Suprapubic skin (tissue), 4 donors: Measurements from ENCODE around the gene SLC16A1. TPM values are rescaled to one million over a fixed set of nuclear protein-coding genes. Genes with fewer than 3 reads are reported as not detected.
"Not testable (repeated sequence)": the region's sequence is repeated elsewhere in the genome, so short reads cannot be mapped to it uniquely, and the experiment has no call there.

Experiments
- DNase-seq, 2 donors: peaks; one replicate each; pipeline ENCODE4 v3.0.0-alpha.2; 2019; ENCODE audit warnings: low spot score in 2 of 2
- H3K27ac ChIP-seq: fragments of 200-600 bp; sonication (generic); one replicate; pipeline ENCODE4 v1.5.1; 2019
- H3K27me3 ChIP-seq: fragments of 200-600 bp; sonication (generic); one replicate; pipeline ENCODE4 v1.5.1; 2019
- H3K36me3 ChIP-seq: fragments of 200-600 bp; sonication (generic); one replicate; pipeline ENCODE4 v1.5.1; 2019
- H3K4me1 ChIP-seq: fragments of 200-600 bp; sonication (generic); one replicate; pipeline ENCODE4 v1.5.1; 2019
- H3K4me3 ChIP-seq: fragments of 200-600 bp; sonication (generic); one replicate; pipeline ENCODE4 v1.5.1; 2019; ENCODE audit warnings: mild to moderate bottlenecking
- H3K9me3 ChIP-seq: fragments of 200-600 bp; sonication (generic); one replicate; pipeline ENCODE4 v1.5.1; 2019
- EP300 ChIP-seq: sonication (generic); formaldehyde crosslinking; IDR thresholded peaks from one replicate; pipeline ENCODE4 v1.6.1; 2017; ENCODE audit warnings: antibody characterized with exemption
- POLR2A ChIP-seq, 2 donors: fragments of 450-650 bp; IDR thresholded peaks; one replicate each; pipeline ENCODE4 v1.6.1; 2017; ENCODE audit warnings: antibody characterized with exemption in 2 of 2, mild to moderate bottlenecking in 2 of 2, moderate library complexity in 2 of 2
- POLR2AphosphoS5 ChIP-seq, 3 donors: sonication (generic); formaldehyde crosslinking; IDR thresholded peaks; one replicate each; pipeline ENCODE4 v1.6.1; 2017; ENCODE audit warnings: antibody characterized with exemption in 3 of 3
- WGBS: methylation state at CpG from one replicate; pipeline ENCODE4 v1.1.5; 2018; 5-methylcytosine and 5-hydroxymethylcytosine counted together
- total RNA-seq, 4 donors: library from RNA; depleted of rRNA; stranded (reverse); fragments of >200 nt; gene quantifications; one replicate each; pipeline ENCODE4 v1.1.0, GENCODE V29; 2016
- TF ChIP-seq, protein P1 (sequence below), 2 donors: fragments of 200-600 bp in 1 of 2; fragments of 450-650 bp in 1 of 2; sonication (generic) in 1 of 2; IDR thresholded peaks; one replicate each; pipeline ENCODE4 v1.5.1; 2016 to 2019; ENCODE audit warnings: antibody characterized with exemption in 2 of 2, mild to moderate bottlenecking in 1 of 2, moderate library complexity in 1 of 2

The SLC16A1 gene
- total RNA-seq, 4 donors from 2014 or later = 17.0 to 37.2 (median 21.9) TPM

DNA sequence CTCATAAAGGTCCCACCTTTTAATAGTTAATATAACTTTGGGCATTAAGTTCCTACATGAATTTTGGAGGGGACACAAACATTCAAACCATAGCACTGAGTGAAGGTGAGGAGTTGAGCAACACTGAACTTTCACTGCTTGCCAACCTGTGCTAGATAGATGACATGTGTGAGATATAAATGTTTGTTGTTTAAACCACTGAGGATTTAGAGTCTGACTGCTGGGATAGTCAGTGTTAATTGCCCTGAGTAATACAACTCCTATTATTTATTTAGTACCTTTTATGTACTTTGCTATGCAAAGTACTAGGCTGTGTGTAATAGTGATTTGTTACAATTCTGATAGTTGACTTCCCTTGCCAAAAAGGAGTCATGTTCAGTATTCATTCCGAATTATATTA lies 32.4 kb upstream of the SLC16A1 start:
- no peak for DNase-seq
- no peaks in the 10 kb centered on the region for H3K4me1 ChIP-seq
- H3K36me3 ChIP-seq = no peaks in the 10 kb centered on the region
- H3K27ac ChIP-seq = no peak overlapping the region
- no peak for TF ChIP-seq EP300
- 60% methylated on average over 1 of the region's 1 CpG for WGBS
- no peak overlapping the region for H3K4me3 ChIP-seq
- no peaks in the 10 kb centered on the region for H3K27me3 ChIP-seq
- no peaks in the 10 kb centered on the region for H3K9me3 ChIP-seq

DNA sequence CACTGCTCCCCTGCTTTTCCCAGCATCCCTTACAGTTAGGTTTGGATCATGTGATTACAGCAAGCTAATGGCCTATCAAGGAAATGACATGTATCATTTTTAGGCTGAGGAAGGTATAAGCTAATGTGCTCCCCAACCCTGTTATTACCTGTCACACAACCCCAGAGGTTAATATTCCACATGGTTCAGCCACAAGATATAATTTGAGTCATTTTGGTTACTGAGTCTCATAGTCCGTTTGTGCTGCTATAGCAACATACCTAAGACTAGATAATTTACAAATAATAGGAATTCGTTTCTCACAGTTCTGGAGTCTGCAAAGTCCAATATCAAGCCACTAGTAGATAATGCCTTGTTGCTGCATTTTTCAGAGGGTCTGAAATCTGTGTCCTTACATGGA lies 29.1 kb upstream of the SLC16A1 start:
- Histone ChIP-seq H3K27me3 (no peaks in the 10 kb centered on the region), H3K4me3 (no peak overlapping the region), H3K4me1 (no peaks in the 10 kb centered on the region), H3K27ac (no peak overlapping the region), H3K9me3 (no peaks in the 10 kb centered on the region), H3K36me3 (no peaks in the 10 kb centered on the region)
- 89% methylated on average over 2 of the region's 2 CpGs for WGBS
- TF ChIP-seq, protein P1, sequence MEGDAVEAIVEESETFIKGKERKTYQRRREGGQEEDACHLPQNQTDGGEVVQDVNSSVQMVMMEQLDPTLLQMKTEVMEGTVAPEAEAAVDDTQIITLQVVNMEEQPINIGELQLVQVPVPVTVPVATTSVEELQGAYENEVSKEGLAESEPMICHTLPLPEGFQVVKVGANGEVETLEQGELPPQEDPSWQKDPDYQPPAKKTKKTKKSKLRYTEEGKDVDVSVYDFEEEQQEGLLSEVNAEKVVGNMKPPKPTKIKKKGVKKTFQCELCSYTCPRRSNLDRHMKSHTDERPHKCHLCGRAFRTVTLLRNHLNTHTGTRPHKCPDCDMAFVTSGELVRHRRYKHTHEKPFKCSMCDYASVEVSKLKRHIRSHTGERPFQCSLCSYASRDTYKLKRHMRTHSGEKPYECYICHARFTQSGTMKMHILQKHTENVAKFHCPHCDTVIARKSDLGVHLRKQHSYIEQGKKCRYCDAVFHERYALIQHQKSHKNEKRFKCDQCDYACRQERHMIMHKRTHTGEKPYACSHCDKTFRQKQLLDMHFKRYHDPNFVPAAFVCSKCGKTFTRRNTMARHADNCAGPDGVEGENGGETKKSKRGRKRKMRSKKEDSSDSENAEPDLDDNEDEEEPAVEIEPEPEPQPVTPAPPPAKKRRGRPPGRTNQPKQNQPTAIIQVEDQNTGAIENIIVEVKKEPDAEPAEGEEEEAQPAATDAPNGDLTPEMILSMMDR (IDR thresholded peaks at IDR 0.05) = no peak
- TF ChIP-seq POLR2AphosphoS5 (IDR thresholded peaks at IDR 0.05) (no peak), POLR2A (IDR thresholded peaks at IDR 0.05) (no peak)
- DNase-seq = no peak

DNA sequence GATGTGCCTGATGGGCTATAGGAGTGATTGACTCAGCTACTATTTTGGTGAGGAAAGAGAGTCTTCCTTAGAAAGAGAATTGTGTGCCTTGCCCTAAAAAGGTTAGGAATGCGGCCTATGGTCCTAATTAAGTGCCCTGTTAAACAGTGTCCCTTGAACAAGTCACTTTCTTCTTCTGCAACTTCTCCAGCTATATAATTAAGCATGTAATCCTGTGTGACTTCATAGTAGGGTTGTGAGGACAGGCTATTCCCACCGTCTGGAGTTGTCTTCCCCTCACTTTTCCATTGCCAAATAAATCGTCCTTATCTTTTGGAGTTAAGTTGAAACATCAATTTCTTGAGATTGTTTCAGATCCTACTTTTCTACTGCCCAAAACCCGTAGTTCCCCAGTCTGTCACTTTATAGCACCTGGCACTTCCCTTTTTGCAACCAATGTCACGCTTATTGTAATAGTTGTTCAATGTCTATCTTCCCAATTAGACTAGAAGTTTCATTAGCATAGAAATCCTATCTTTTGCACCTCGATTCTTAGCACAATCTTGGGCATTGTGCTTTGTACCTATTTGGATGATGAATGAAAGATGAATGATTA lies 27.6 kb upstream of the SLC16A1 start:
- Histone ChIP-seq H3K36me3 (no peaks in the 10 kb centered on the region), H3K9me3 (no peaks in the 10 kb centered on the region), H3K4me3 (no peak overlapping the region), H3K27ac (no peak overlapping the region), H3K27me3 (no peaks in the 10 kb centered on the region), H3K4me1 (no peaks in the 10 kb centered on the region)
- WGBS = 81% methylated on average over 6 of the region's 6 CpGs
- no peak for TF ChIP-seq EP300
- TF ChIP-seq POLR2A (IDR thresholded peaks at IDR 0.05) = no peak
- TF ChIP-seq, protein P1 (IDR thresholded peaks at IDR 0.05) = no peak
- TF ChIP-seq POLR2AphosphoS5 (IDR thresholded peaks at IDR 0.05) = no peak
- DNase-seq = no peak

DNA sequence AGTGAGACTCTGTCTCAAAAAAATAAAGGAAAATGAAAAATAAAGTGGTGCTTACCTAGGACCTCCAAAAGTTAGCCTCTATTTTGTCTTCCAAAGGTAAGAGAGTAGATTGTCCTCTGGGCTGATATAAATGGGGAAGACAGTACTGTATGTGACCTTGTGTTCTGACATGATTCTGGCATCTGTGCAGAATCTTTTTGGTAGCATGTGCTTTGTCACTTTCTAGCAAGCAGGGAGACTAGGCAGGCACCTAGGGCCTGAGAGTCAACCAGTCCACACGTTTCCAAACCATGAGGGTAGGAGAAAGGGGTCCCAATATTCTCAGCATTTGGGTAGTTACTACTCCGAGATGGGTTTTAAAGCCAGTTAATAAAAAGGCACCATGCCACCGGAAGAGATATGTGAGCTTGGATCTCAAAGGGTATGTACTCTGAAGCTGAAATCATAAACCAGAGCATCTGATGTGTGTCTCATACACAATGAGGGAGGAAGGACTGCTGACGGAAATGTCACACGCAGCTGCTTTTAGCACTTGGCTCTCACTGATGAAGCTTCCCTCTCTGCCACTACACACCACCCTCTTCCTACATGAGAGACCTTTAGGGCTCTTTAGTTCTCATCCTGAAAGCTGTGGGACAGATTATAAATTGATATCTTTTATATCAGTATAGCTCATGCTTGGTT lies 27.0 kb upstream of the SLC16A1 start:
- no peaks in the 10 kb centered on the region for H3K27me3 ChIP-seq
- 79% methylated on average over 5 of the region's 5 CpGs for WGBS
- H3K36me3 ChIP-seq = no peaks in the 10 kb centered on the region
- H3K4me1 ChIP-seq = no peaks in the 10 kb centered on the region
- TF ChIP-seq EP300 (no peak), POLR2AphosphoS5 (IDR thresholded peaks at IDR 0.05) (no peak), POLR2A (IDR thresholded peaks at IDR 0.05) (no peak)
- TF ChIP-seq, protein P1 (IDR thresholded peaks at IDR 0.05) = no peak
- no peak for DNase-seq
- no peaks in the 10 kb centered on the region for H3K9me3 ChIP-seq
- no peak overlapping the region for H3K4me3 ChIP-seq
- H3K27ac ChIP-seq = no peak overlapping the region

DNA sequence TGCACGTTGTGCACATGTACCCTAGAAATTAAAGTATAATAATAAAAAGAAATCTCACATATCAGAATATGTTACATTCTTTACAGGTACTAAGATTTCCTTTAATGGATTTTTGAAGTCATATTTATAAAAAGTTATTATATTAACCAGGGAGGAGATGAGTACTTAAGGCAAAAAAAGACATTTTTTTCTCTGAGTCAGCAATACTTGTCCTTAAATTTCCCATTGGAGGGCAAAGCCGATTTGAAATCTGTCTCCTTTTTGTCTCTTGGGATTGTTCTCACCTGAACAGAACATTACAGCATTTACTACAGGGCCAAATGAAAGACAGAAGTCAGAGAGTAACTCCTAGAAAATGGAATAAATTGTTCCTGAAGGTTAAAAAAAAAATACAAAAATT lies 26.3 kb upstream of the SLC16A1 start:
- 84% methylated on average over 2 of the region's 2 CpGs for WGBS
- Histone ChIP-seq H3K4me1 (no peaks in the 10 kb centered on the region), H3K9me3 (no peaks in the 10 kb centered on the region), H3K27me3 (no peaks in the 10 kb centered on the region), H3K27ac (no peak overlapping the region), H3K36me3 (no peaks in the 10 kb centered on the region), H3K4me3 (no peak overlapping the region)
- no peak for DNase-seq
- TF ChIP-seq POLR2AphosphoS5 (IDR thresholded peaks at IDR 0.05) = no peak

DNA sequence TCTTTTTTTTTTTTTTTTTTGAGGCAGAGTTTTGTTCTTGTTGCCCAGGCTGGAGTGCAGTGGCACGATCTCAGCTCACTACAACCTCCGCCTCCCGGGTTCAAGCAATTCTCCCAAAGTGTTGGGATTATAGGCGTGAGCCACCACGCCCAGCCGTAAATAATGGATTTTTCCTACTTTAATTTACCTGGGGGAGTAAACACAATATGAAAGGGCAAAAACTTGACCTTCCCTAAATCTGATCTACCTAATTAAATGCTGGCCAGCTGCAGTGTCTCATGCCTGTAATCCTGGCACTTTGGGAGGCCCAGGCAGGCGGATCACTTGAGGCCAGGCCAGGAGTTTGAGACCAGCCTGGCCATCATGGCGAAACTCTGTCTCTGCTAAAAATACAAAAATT lies 25.8 kb upstream of the SLC16A1 start:
- H3K4me3 ChIP-seq, H3K36me3 ChIP-seq, H3K4me1 ChIP-seq, H3K27me3 ChIP-seq, H3K9me3 ChIP-seq, DNase-seq, H3K27ac ChIP-seq: not testable (repeated sequence)
- 91% methylated on average over 8 of the region's 8 CpGs for WGBS

DNA sequence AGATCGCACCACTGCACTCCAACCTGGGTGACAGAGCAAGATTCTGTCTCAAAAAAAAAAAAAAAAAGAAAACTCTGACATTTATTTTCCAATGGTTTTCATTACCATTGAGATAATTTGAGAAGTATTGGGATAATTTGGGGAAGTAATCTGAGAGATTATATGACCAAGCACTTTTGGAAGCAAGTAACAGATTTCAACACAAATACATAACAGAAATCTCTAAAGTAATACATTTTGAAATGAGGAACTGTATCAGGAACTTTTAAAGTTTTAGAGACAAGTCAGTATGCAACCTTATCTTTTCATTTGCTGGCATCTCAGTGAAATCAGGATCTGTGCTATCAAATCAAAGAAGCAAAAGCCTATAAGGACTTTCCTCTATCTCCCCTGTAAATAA lies 25.4 kb upstream of the SLC16A1 start:
- Histone ChIP-seq H3K27me3 (no peaks in the 10 kb centered on the region), H3K4me3 (no peak overlapping the region), H3K4me1 (no peaks in the 10 kb centered on the region), H3K36me3 (no peaks in the 10 kb centered on the region), H3K27ac (no peak overlapping the region), H3K9me3 (no peaks in the 10 kb centered on the region)
- TF ChIP-seq POLR2AphosphoS5 (IDR thresholded peaks at IDR 0.05) (no peak), EP300 (no peak), POLR2A (IDR thresholded peaks at IDR 0.05) (no peak)
- TF ChIP-seq, protein P1 (IDR thresholded peaks at IDR 0.05) = no peak
- DNase-seq = no peak
- WGBS = 85% methylated on average over 1 of the region's 1 CpG
